Body of pancreas (tissue), 4 donors: ENCODE results near the gene MRPS18A. TPM values are rescaled to one million over a fixed set of nuclear protein-coding genes. Genes with fewer than 3 reads are reported as not detected.

Experiments used
- ATAC-seq: fragments of 150-250 bp; one replicate; pipeline ENCODE4 v1.9.1; 2016
- DNase-seq, 4 donors: peaks; one replicate each; pipeline ENCODE4 v3.0.0-alpha.2; 2019
- H3K27ac ChIP-seq, 4 donors: fragments of 200-600 bp; sonication (generic); 1 replicate in 3 of 4; 2 replicates in 1 of 4; pipeline versions ENCODE4 v1.5.1 to v1.6.1; 2016 to 2019; ENCODE audit warnings: mild to moderate bottlenecking in 1 of 4, mixed read lengths in 1 of 4, moderate library complexity in 1 of 4
- H3K27me3 ChIP-seq, 2 donors: fragments of 200-600 bp; sonication (generic); one replicate each; pipeline ENCODE4 v1.6.0; 2016; ENCODE audit warnings: mild to moderate bottlenecking in 1 of 2
- H3K36me3 ChIP-seq, 2 donors: fragments of 200-600 bp; sonication (generic); replicated peaks in 1 of 2; 2 replicates each; pipeline ENCODE4 v1.5.1; 2016; ENCODE audit warnings: low read depth in 2 of 2; ENCODE audit not compliant: insufficient read depth in 1 of 2
- H3K4me1 ChIP-seq: fragments of 200-600 bp; sonication (generic); one replicate; pipeline ENCODE4 v1.6.0; 2016
- H3K4me3 ChIP-seq, 2 donors: fragments of 200-600 bp; sonication (generic); 1 replicate in 1 of 2; 2 replicates in 1 of 2; pipeline ENCODE4 v1.5.1; 2016 to 2019
- H3K9me3 ChIP-seq, 3 donors: fragments of 200-600 bp; sonication (generic); 1 replicate in 2 of 3; 2 replicates in 1 of 3; pipeline ENCODE4 v1.5.1; 2016
- CTCF ChIP-seq, 7 experiments: fragments of 450-650 bp in 4 of 7; fragments of 200-600 bp in 3 of 7; sonication (generic) in 3 of 7; IDR thresholded peaks; one replicate each; pipeline ENCODE4 v1.5.1; 2016 to 2019; ENCODE audit warnings: antibody characterized with exemption in 7 of 7
- POLR2A ChIP-seq, 3 donors: fragments of 450-650 bp; IDR thresholded peaks; one replicate each; pipeline ENCODE4 v1.6.1; 2016; ENCODE audit warnings: antibody characterized with exemption in 3 of 3, mild to moderate bottlenecking in 2 of 3
- WGBS, 2 donors: methylation state at CpG; one replicate each; pipeline ENCODE4 v1.1.5; 2017; 5-methylcytosine and 5-hydroxymethylcytosine counted together
- intact Hi-C: fragments of 100-400 bp; cut with DNase I; formaldehyde crosslinking; loops from one replicate; pipeline ENCODE4 v1.15.1; 2023
- total RNA-seq, 2 donors: library from RNA; depleted of rRNA; stranded (reverse); fragments of >200 nt; gene quantifications; one replicate each; pipeline ENCODE4 v1.1.0, GENCODE V29; 2016

MRPS18A gene
- total RNA-seq, 2 donors from 2014 or later: 16.9 to 36.3 TPM

GRCh38 chr6:43623880-43624785 lies 63.5 kb downstream of the MRPS18A start:
- intact Hi-C loops: no loop called here
- no peak for DNase-seq

GRCh38 chr6:43622541-43622940 lies 65.0 kb downstream of the MRPS18A start:
- Histone ChIP-seq H3K4me3 (no peak overlapping the region), H3K36me3 (peaks cover 0 to 23% of the 10 kb centered on the region in 2 donors), H3K27me3 (no peaks in the 10 kb centered on the region), H3K9me3 (no peaks in the 10 kb centered on the region), H3K4me1 (peaks cover 14% of the 10 kb centered on the region), H3K27ac (no peak overlapping the region)
- no peak for ATAC-seq
- TF ChIP-seq POLR2A (IDR thresholded peaks at IDR 0.05) (no peak), CTCF (IDR thresholded peaks at IDR 0.05) (no peak)
- intact Hi-C loops: no loop called here
- no peak for DNase-seq
- WGBS, 2 donors: 94 to 97% methylated on average over 3 to 10 of the region's 10 CpGs

More at GRCh38 chr6:43623880-43624785, 63.5 kb downstream of the MRPS18A start:
- TF ChIP-seq CTCF (IDR thresholded peaks at IDR 0.05) (no peak), POLR2A (IDR thresholded peaks at IDR 0.05) (no peak)
- no peak for ATAC-seq
- no peak overlapping the region for H3K4me3 ChIP-seq
- 80 to 83% methylated on average over 7 to 10 of the region's 12 CpGs for WGBS, 2 donors
- H3K36me3 ChIP-seq: peaks cover 0 to 23% of the 10 kb centered on the region in 2 donors
- H3K27me3 ChIP-seq: no peaks in the 10 kb centered on the region
- no peak overlapping the region for H3K27ac ChIP-seq
- H3K9me3 ChIP-seq: no peaks in the 10 kb centered on the region
- H3K4me1 ChIP-seq: peaks cover 20% of the 10 kb centered on the region

GRCh38 chr6:43621836-43622180 lies 65.8 kb downstream of the MRPS18A start:
- Histone ChIP-seq H3K36me3 (peaks cover 0 to 23% of the 10 kb centered on the region in 2 donors), H3K4me3 (no peak overlapping the region), H3K4me1 (peaks cover 7% of the 10 kb centered on the region), H3K27me3 (no peaks in the 10 kb centered on the region), H3K27ac (no peak overlapping the region), H3K9me3 (no peaks in the 10 kb centered on the region)
- TF ChIP-seq POLR2A (IDR thresholded peaks at IDR 0.05) (no peak), CTCF (IDR thresholded peaks at IDR 0.05) (no peak)
- intact Hi-C loops: no loop called here
- no peak for DNase-seq
- no peak for ATAC-seq
- WGBS, 2 donors: 94 to 97% methylated on average over 9 to 10 of the region's 10 CpGs

Other genes starting within 250 kb of the MRPS18A start
- gene DLK2, start 232.2 kb downstream of the MRPS18A start, total RNA-seq: not detected
- gene TJAP1, start 210.2 kb downstream of the MRPS18A start, total RNA-seq: 10 to 100 TPM; 16.9 to 47.5 TPM
- not detected for gene LRRC73, start 177.4 kb downstream of the MRPS18A start, total RNA-seq
- gene YIPF3, start 170.9 kb downstream of the MRPS18A start, total RNA-seq: 100 to 1,000 TPM in 1 of 2 donors, 10 to 100 TPM in 1; 79.4 to 122 TPM
- gene POLR1C, start 170.7 kb downstream of the MRPS18A start, total RNA-seq: 10 to 100 TPM; 19.1 to 20.2 TPM
- gene XPO5, start 111.8 kb downstream of the MRPS18A start, total RNA-seq: 10 to 100 TPM; 16.8 to 20.5 TPM
- 1 to 10 TPM; 4.3 to 8.8 TPM for gene POLH, start 111.6 kb downstream of the MRPS18A start, total RNA-seq
- 10 to 100 TPM; 32.9 to 55.0 TPM for gene GTPBP2, start 58.5 kb downstream of the MRPS18A start, total RNA-seq
- 10 to 100 TPM; 14.8 to 17.4 TPM for gene MAD2L1BP, start 52.0 kb downstream of the MRPS18A start, total RNA-seq
- not detected for gene RSPH9, start 42.8 kb downstream of the MRPS18A start, total RNA-seq
- gene VEGFA, start 82.4 kb upstream of the MRPS18A start, total RNA-seq: 100 to 1,000 TPM in 1 of 2 donors, 10 to 100 TPM in 1; 84.8 to 272 TPM